GM19397 (cell line): Measurements from ENCODE around the gene RGS7.
"Not testable (repeated sequence)": the region's sequence is repeated elsewhere in the genome, so short reads cannot be mapped to it uniquely, and the experiment has no call there.

ENCODE experiments used
- ATAC-seq: cut with Tn5 transposase; IDR thresholded peaks from one replicate; pipeline ENCODE4 v1.9.1; 2021; ENCODE audit warnings: mild to moderate bottlenecking, moderate library complexity; ENCODE audit not compliant: unreplicated experiment

RGS7 gene

GRCh38 chr1:241217516-241217915 is 139.5 kb downstream of the RGS7 start:
- no peak for ATAC-seq

- ATAC-seq, result no peak
Measured at GRCh38 chr1:241215683-241216082, 141.3 kb downstream of the RGS7 start.

- no peak for ATAC-seq
Measured at GRCh38 chr1:241215203-241215602, 141.8 kb downstream of the RGS7 start.

GRCh38 chr1:241213139-241213538 is 143.9 kb downstream of the RGS7 start:
- ATAC-seq, result no peak

- ATAC-seq, result no peak
Measured at GRCh38 chr1:241212628-241213027, 144.4 kb downstream of the RGS7 start.

- no peak for ATAC-seq
Measured at GRCh38 chr1:241208910-241209379, 148.1 kb downstream of the RGS7 start.

GRCh38 chr1:241203817-241204216 is 153.2 kb downstream of the RGS7 start:
- ATAC-seq, result no peak

- no peak for ATAC-seq
Measured at GRCh38 chr1:241202401-241202800, 154.6 kb downstream of the RGS7 start.

GRCh38 chr1:241186716-241187115 is 170.3 kb downstream of the RGS7 start:
- no peak for ATAC-seq

- no peak for ATAC-seq
Measured at GRCh38 chr1:241181971-241182370, 175.0 kb downstream of the RGS7 start.

GRCh38 chr1:241181471-241181870 is 175.5 kb downstream of the RGS7 start:
- ATAC-seq, result no peak

- no peak for ATAC-seq
Measured at GRCh38 chr1:241180569-241180968, 176.4 kb downstream of the RGS7 start.

- ATAC-seq, result no peak
Measured at GRCh38 chr1:241177660-241178059, 179.3 kb downstream of the RGS7 start.

GRCh38 chr1:241172486-241172885 is 184.5 kb downstream of the RGS7 start:
- ATAC-seq, result no peak

- ATAC-seq, result no peak
Measured at GRCh38 chr1:241171991-241172390, 185.0 kb downstream of the RGS7 start.

GRCh38 chr1:241167121-241167630 is 189.8 kb downstream of the RGS7 start:
- ATAC-seq, result no peak

GRCh38 chr1:241166625-241167024 is 190.4 kb downstream of the RGS7 start:
- no peak for ATAC-seq

GRCh38 chr1:241165256-241165655 is 191.7 kb downstream of the RGS7 start:
- not testable (repeated sequence) for ATAC-seq

GRCh38 chr1:241163363-241163762 is 193.6 kb downstream of the RGS7 start:
- ATAC-seq, result no peak

GRCh38 chr1:241161188-241161689 is 195.8 kb downstream of the RGS7 start:
- ATAC-seq, result no peak

GRCh38 chr1:241157435-241157834 is 199.6 kb downstream of the RGS7 start:
- ATAC-seq, result no peak

GRCh38 chr1:241156231-241156965 is 200.6 kb downstream of the RGS7 start:
- no peak for ATAC-seq
